Measurements from ENCODE around the gene KRTAP5-8.
"Not testable (repeated sequence)": the region's sequence is repeated elsewhere in the genome, so short reads cannot be mapped to it uniquely, and the experiment has no call there.

The KRTAP5-8 gene

GRCh38 chr11:71575723-71576424, 38.0 kb downstream of the KRTAP5-8 start:
- DNase-seq (ENCODE audit: low spot score), result no peak

GRCh38 chr11:71576688-71577465, 39.1 kb downstream of the KRTAP5-8 start:
- DNase-seq (ENCODE audit: low spot score), result not testable (repeated sequence)

- DNase-seq (ENCODE audit: low spot score), result no peak
Measured at GRCh38 chr11:71577469-71578004, 39.7 kb downstream of the KRTAP5-8 start.

GRCh38 chr11:71579513-71579912, 41.7 kb downstream of the KRTAP5-8 start:
- not testable (repeated sequence) for DNase-seq (ENCODE audit: low spot score)

- DNase-seq (ENCODE audit: low spot score), result peak; percentile 25
Measured at GRCh38 chr11:71580057-71581003, 42.5 kb downstream of the KRTAP5-8 start.

- no peak for DNase-seq (ENCODE audit: low spot score)
Measured at GRCh38 chr11:71581826-71582225, 44.0 kb downstream of the KRTAP5-8 start.

GRCh38 chr11:71582309-71582895, 44.6 kb downstream of the KRTAP5-8 start, which contains the start of gene KRTAP5-11:
KRTAP5-11 (minus strand) TSS chr11:71582875; CDS start chr11:71582837, 38 bp downstream.
- DNase-seq (ENCODE audit: low spot score), result no peak

- not testable (repeated sequence) for DNase-seq (ENCODE audit: low spot score)
Measured at GRCh38 chr11:71582969-71583368, 45.1 kb downstream of the KRTAP5-8 start.

- not testable (repeated sequence) for DNase-seq (ENCODE audit: low spot score)
Measured at GRCh38 chr11:71585673-71586072, 47.8 kb downstream of the KRTAP5-8 start.

GRCh38 chr11:71588314-71588713, 50.5 kb downstream of the KRTAP5-8 start:
- DNase-seq (ENCODE audit: low spot score), result not testable (repeated sequence)
